T1000 (cell line): Measurements from ENCODE around the gene TTC21A.
"Not testable (repeated sequence)": the region's sequence is repeated elsewhere in the genome, so short reads cannot be mapped to it uniquely, and the experiment has no call there.

Source experiments
- DNase-seq: peaks from one replicate; lab custom pipeline; 2025; ENCODE audit warnings: mixed read lengths; lab: John Stamatoyannopoulos, UW

The TTC21A gene

DNA sequence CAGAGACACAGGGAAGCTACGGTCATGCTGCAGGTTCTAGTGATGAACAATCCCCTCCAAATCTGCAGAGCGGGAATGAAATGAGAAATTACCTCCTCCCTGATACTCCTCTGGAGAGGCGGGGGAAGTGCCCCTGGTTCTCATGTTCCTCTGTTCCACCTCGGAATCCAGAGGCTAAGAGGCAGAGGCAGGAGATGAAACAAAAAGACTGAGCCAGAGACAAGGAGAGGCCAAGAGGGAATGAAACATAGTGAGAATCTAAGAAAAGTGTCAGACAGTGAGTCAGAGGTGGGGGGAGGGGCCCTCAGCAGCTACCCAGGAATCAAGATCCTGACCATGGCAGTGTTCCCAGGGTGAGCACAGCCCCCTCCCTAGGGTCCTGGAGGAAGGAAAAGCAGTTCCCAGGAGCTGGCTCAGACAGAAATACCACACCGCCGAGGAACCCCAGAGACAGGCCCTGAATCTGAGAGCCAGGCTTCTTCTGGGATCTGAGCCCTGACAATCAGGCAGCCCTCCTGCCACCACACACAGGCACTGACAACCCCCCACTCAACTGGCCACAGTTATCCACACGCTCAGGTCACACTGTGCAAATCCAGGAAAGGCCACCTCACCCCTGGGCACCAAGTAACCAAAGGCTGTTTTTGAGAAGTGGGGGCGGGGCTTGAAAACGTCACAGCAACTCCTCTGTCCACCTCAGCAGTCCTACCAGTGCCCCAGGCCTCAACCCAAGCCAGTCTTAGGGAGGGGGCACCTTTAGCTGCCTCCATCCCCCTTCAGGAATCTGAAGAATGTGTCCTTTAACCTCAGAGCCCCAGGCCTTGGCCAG, 43.5 kb downstream of the TTC21A start:
- peak; percentile 88 for DNase-seq

DNA sequence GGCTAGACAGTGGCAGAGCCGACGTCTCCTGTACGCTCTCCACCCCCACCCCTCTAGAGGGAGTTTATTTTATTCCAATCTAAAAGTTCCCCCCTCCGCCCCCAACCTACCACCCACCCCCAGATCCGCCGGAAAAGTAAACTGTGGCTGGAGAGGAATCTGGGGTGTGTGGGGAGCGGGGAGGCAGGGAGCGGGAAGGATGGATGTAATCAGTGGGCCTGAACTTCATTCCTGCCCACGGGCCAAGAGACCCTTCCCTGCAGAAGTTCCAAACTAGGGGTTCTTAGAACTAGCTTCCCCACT, 46.4 kb downstream of the TTC21A start:
- no peak for DNase-seq

DNA sequence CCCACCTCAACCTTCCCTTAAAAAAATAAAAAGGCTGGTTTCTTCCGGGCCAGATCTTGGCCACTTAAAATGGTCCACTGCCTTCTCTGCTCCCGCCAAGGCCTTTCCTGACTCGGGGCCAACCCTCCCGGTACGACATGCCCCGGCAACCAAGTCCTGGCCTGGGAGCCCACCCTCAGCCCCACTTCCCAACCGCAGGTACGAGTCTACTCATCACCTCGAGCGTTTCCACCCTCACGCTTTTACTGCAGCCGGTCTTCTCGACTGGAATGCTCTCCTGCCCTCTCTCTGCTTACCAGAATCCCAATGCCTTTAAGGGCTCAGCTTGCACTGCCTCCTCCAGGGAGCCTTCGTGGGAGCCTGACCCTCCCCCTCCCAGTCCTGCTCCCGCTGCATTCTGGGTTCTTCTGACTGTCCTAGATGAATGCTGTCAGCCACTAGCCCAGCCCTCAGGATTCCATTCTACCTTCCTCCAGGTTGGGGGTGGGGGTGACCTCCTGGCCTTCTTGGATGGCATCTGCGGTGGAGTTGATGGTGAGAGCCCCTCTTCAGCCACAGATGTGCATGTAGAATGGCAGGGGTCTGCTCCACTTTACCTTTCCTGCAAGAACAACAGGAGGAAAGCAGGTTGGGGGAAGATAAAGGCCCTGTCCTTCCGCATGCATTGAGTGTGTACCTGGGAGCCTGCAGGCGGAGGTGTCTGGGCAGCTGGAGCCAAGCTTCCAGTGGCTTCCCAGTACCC, 47.0 kb downstream of the TTC21A start:
- no peak for DNase-seq

DNA sequence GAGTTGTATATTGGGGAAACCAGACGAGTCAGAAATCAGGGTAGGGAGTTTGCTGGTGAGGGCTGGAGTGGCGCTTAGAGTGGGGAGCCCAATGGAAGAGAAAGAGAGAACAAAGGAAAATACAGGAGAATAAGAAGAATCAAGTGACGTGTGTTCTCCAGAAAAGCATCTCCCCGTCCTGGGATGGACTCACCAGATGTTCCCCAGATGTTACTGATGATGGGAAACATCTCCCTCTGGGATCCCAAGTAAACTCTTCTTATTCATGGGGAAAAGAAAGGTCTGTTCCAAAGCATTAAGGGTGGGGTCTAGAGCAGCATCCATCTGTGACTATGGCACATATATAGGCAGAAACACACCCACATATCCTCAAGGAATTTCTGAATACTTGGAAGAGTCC, 48.9 kb downstream of the TTC21A start:
- no peak for DNase-seq

DNA sequence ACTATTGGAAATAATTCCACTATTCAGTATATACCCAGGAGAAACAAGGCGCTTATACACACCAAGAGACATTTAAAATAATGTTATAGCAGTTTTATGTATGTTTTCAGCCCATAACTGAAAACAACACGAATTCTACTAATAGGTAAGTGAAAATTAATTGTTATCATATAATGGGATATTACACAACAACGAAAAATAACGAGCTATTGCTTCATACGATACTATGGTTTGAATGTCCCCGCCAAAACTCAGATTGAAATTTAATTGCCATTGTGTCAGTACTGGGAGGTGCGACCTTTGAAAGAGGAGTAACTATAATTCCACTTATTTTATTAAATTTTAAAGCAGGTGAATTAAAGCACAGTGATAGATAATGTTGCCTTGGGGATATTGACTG, 49.9 kb downstream of the TTC21A start:
- DNase-seq = no peak

DNA sequence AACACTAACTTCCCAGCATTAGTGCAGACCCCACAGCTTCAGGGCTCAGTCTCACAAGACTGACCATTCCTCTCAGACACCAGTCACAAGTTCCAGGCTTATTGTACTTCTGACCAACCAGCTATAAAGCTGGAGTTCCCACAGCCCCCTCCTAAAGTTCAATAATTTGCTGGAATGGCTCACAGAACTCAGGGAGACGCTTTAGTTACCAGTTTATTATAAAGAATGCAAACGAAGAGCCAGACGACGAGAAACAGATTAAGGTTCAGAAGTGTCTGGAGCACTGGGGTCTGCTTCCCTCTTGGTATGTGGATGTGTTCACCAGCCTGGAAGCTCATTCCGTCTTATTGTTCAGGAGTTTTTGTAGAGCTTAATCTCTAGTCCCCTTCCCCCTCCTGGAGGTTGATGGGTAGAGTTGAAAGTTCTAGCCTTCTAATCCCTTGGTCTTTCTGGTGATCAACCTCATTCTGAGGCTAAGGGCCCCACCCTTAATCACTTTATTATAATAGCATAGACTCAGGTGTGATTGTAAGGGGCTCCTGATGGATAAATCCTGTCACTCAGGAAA, 50.8 kb downstream of the TTC21A start:
- no peak for DNase-seq

DNA sequence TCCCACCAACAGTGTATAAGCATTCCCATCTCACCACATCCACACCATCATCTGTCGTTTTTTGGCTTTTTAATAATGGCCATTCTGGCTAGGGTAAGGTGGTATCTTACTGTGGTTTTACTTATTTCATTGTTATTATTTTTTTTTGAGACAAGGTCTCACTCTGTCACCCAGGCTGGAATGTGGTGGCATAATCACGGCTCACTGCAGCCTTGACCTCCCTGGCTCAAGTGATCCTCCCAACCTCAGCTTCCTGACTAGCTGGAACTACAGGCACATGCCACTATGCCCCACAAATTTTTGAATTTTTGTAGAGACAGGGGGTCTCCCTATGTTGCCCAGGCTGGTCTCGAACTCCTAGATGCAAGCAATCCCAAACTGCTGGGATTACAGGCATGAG, 56.9 kb downstream of the TTC21A start:
- DNase-seq = no peak

DNA sequence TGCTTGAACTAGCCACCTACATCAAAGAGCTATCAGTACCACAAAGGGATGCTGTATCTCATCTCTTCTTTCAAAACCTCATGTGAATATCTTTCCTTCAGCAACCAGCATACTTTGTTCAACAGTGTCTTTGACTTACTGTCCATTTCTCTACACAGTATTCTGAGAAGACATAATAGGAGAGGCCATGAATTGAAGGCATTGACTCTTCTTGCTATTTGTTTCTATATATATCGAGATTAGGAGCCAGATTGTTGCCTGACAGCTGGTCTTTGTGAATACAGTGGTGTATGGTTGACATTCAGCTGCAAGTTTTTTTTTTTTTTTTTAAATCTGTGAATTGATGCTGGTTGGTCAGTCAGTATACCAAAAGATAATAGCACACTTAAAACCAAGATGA, 58.0 kb downstream of the TTC21A start:
- no peak for DNase-seq

DNA sequence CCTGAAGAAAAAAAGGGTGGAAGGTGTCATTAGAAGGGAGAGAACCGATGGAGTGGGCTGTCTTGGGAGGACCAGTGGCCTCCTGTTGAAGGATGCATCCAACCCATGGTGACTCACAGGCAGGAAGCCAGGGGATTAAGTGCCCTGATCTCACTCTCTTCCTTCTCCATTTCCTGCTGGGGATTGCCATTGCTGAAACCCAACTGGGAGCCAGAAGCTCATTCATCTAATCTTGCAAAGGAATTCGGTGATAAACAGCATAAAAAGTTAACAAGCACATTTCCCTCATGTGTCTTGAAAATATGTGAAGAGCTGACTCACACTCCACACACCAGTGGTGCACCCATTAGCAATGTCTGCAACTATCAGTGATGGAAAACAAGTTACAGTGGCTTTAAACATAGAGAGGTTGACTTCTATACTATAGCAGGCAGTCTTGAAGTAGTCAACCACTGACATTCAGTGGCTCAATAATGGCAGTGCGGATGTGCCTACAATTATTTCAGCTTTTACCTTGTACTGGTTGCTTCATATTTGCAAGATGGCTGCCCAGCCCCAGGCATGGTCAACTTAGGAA, 58.7 kb downstream of the TTC21A start:
- DNase-seq = peak; percentile 54

DNA sequence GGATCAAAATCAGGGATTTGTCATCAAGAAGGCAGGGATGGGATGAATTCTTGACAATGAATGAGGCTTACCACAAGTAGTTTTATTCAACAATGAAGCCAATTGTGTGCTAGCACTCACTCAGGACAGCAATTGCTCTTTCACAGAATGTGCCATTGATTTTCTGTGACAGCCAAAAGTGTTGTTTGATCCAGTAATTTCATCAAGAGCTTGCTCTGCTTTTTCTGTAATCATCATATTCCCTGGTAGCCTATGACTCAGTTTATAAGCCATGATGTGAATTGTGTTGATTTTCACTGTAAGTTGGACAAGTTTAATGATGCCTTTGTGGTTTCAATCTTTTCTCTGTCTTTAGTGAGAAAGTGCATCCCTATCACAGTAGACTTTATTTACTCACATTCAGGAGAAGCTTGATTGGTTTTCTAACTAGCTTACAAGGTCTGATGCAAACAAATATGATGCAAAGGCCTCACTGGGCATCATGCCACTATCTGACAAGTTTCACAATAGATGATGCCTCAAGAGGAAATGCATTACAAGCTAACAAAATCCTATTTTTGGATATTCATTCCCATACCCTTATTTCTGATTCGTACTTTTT, 59.6 kb downstream of the TTC21A start:
- DNase-seq = no peak

DNA sequence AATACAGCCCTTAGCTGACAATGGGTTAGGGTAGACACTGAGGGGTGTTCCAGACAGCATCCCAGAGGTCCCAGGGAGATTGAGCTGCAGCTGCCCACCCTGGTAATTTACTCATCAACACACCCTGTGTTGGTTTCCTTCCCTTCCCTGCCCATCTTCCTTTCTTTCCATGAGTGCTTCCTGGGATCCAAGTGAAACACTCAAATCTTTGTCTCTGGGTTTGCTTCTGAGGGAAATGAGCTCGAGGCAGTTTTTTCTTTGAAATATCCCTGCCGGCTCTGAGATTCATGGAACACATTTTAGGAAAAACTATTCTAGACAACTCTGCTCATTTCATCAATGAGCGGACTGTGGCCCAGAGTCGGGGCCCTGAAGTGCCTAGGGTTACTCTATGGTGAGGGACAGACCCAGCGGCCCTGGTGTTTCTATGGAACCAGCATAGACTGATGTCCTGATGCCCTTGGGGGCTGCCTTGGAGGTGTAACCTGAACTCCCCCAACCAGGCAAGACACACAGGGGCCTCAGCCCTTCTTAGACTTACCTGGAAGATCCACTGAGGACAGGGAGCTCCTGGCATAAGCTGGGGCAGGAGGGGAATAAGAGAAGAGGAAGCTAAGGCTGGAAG, 60.8 kb downstream of the TTC21A start:
- DNase-seq = no peak

DNA sequence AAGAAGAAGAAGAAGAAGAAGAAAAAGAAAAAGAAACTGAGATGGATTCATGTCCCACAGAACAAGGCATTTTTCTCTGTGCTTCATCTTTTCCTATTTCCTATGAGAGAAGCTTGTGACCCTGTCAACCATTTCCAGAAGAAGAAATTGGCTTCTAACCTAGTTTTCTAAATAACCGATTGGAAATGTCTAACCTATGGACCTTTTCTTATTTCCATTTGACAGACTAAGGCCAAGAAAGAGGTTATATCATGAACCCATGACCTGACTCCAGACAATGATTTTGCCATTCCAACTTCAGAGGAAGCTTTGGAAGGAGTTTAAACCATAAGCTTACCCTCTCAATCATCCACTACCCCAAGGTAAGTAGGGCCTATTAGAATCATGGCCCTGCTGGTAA, 62.2 kb downstream of the TTC21A start:
- DNase-seq = no peak

DNA sequence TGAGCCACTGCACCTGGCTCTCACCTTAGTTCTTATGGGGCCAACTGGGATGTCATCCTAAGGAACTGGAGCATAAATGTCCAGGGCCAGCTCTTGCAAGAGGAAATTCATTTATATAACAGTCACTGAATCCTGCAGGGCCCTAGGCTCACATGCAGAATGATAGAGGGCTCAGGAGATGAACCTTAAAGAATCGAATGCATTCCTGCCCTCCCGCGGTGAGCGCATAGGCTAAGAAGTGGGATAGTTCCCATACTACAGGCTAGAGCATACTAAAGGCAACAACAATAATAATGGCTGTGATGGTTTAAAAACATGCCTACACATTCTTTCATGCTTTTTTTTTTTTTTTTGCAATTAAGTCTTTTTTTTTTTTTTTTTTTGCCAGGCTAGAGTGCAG, 63.0 kb downstream of the TTC21A start:
- DNase-seq = no peak

DNA sequence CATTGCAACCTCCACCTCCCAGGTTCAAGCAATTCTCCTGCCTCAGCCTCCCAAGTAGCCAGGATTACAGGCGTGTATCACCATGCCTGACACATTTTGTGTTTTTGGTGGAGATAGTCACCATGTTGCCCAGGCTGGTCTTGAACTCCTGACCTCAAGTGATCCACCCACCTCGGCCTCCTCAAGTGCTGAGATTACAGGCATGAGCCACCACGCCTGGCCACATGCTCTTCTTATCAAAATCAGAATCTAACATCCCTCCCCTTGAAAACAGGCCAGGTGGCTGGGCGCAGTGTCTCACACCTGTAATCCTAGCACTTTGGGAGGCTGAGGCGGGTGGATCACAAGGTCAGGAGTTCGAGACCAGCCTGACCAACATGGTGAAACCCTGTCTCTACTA, 63.4 kb downstream of the TTC21A start:
- DNase-seq = not testable (repeated sequence)

DNA sequence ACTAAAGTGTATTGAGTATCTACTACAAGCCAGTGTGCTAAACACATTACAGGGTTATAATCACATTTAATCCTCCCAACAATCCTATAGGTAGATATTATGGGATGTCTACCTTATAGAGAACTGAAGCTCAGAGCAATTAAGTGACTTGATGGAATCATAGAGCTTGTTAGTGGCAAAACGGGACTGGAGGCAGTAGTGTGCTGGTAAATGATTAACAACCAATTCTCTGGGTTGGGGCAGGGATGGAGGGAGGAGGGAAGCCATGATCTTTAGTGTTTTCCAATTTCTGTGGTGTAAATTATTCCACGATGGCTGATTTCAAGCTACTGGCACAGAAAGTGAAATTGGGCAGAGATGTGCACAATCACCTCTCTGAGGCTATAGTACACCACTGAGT, 64.4 kb downstream of the TTC21A start:
- no peak for DNase-seq

DNA sequence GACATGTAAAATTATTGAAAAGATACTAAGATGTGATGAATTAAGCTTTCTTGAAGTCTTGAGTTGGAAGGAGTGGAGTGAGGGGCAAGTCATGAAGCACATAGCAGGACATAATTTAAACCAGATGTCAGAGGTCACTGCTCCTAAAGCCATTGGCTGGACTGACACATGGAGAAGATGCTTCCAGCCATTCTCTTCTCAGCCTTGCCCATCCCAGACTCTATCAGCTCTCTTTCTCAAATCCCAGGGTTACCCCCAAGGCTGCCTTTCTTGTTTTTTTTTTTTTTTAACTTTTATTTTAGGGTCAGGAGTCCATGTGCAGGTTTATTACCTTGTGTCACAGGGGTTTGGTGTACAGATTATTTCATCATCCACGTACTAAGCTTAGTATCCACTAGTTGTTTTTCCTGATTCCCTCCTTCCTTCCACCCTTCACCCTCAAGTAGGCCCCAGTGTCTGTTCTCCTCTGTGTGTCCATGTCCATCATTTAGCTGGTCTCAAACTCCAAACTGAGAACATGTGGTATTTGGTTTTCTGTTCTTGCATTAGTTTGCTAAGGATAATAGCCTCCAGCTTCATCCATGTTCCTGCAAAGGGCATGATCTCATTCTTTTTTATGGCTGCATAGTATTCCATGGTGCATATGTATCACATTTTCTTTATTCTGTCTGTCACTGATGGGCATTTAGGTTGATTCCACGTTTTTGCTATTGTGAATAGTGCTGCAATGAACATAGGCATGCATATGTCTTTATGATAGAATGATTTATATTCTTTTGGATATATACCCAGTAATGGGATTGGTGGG, 66.0 kb downstream of the TTC21A start:
- DNase-seq = no peak

DNA sequence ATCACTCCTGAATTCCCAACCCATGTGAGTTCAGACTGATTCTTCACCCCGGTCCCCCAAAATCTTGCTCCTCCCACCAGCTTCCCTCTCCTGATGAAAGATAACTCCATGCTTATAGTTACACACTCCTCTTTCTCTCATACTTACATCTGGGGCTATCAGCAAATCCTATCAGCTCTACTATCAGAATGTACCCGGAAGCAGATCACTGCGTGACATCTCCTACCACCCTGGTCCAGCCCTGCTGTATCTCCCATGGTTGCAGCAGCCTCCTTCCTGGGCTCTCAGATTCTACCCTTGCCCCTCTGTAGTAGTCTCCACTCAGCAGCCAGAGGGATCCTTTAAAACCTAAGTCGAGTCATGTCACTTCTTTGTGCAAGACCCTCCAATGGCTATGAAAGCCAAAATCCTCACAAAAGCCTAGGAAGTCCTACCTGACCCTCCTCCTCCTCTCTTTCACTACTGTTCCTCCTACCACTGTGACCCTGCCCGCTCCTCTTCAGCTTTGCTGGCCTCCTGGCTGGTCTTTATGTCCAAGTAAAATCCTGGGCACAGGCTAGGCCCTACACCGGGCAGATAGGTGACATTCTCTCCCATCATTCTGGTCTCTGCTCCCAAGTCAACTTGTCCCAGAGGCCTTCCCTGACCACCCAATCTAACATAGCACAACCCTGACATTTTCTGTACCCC, 68.7 kb downstream of the TTC21A start:
- no peak for DNase-seq

DNA sequence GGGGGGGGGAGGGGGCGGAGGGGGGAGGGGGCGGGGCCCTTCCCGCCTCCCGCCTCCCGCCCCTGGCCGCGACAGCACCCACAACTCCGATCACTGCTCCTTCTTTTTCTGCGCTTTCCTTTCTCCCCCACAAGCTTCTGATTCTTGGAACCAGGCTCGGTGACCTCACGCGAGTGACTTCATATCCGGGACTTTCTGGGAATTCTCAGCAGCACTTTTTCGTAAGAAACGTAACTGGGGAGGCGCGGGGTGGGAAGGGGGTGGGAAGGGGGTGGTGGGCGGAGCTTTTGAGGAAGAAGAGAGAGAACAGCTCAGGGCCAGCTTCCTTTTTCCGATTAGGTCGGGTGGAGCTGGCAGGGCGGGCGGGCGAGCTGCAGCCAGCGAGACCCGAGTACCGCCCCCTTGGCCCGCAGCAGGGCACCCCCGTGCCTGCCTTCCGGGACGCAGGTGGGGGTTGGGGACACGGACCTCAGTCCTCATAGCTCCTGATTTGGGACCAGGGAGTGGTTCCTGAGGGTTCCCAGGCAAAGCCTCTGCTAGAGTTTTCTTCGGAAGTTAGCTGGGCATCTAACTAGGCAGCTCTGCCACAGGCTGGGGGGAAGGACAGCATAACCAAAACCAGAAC, 70.3 kb downstream of the TTC21A start:
- peak; percentile 76 for DNase-seq

DNA sequence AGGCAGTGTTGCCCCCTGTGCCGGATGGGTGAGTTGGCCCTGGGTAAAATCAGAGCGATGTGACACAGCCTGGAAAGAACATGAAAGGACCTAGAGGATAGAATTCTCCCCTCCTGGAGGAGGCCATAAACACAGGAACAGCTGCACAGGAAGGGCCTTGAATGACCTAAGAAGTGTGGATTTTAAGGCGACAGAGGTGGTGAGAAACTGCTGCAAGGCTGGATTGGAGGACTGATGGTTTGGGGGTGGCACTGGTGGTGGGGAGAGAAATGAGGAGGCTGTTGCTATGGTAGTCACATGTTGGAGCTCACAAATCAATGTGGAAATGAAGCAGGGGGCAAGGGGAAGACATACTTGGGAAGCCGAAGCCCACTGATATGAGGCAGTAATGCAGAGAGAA, 71.1 kb downstream of the TTC21A start:
- DNase-seq = no peak

DNA sequence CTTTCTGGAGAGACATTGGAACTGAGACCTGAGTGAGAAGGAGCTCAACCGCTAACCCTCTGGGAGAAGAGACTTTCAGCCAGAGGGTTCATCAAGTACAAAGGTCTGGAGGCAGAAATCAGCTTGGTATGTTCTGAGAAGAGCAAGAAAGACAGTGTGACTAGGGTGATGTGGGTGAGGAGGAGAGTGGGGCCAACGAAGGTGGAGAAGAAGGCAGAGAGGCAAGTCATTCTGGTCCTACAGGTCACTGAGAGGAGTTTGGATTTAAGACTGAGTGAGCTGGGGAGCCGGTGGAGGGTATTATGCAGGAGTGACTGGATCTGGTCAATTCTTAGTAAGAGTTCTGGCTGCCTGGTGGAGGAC, 72.7 kb downstream of the TTC21A start:
- DNase-seq = no peak
